GM21423 (cell line): ENCODE data around the gene CPZ.

Experiments used
- ATAC-seq: cut with Tn5 transposase; IDR thresholded peaks from one replicate; pipeline ENCODE4 v1.9.1; 2021; ENCODE audit warnings: mild to moderate bottlenecking, moderate library complexity; ENCODE audit not compliant: unreplicated experiment

CPZ gene

DNA sequence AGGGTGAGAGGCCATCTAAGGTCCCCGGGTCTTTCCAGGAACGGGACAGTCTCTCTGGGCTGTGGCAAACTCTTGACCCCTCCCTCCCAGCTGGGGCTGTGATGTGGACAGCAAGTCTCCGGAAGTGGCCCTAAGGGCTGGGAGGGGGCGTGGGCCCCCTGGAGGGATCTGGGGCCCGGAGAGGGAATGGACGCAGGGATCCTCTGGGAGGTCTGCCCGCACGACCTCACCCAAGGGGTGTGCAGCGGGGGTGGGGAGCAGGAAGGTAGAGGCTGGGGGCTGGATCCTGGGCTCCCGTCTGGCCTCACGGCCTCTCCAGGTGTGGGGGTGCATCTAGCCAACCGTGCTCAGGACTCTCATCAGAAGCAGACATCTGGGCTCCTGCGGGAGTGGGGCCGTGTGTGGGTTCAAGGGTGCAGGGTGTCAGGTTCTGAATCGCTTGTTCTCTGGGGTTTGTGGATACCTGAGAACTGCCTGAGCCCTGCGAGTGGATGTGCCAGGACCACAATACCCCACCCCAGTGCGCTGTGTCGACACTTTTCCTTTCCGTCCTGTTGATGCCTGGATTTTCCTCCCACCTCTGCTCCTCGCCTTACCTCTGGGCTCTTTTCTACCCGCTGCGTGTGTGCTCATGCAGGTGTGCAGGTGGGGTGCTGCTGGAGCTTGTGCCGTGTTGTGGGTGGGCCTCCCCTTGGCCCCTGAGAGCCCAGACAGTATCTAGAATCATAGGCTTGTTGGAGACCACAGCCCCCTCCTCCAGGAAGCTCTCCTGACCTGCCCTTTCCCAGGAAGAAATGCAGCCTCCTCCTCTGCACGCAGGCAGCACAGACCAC lies 915 bp downstream of the CPZ start:
- no peak for ATAC-seq

DNA sequence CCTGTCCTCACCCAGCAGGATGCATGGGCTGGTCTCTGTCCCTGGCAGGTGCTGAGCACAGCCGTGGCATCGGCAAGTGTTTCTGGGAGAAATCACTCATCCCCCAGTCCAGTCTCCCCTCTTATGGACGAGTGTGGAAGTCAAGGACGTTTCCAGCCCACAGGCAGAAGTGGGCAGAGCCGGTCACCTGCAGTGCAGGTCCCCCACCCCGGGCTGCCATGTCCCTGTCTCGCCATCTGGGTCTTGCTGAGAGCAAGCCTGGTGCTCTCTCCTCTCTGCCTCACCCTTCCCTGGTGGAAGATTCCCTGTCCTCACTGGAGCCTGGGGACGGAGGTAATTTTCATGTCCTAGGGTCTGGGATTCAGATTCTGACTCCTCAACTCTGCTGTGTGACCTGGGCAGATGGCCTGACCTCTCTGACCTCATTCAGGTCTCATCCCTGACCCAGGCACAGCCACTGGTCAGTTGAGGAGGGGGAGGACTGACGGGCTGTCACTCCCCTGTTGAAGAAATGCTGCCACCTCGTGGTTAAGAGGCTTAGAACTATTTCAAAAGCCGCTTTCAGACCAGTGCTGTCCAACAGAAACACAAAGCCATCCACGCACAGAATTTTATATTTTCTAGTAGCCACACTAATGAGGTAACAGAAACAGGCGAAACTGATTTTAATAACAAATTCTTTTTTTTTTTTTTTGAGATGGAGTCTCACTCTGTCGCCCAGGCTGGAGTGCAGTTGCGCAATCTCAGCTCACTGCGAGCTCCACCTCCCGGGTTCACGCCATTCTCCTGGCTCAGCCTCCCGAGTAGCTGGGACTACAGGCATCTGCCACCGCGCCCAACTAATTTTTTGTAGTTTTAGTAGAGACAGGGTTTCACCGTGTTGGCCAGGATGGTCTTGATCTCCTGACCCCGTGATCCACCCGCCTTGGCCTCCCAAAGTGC lies 1.8 kb downstream of the CPZ start:
- no peak for ATAC-seq

DNA sequence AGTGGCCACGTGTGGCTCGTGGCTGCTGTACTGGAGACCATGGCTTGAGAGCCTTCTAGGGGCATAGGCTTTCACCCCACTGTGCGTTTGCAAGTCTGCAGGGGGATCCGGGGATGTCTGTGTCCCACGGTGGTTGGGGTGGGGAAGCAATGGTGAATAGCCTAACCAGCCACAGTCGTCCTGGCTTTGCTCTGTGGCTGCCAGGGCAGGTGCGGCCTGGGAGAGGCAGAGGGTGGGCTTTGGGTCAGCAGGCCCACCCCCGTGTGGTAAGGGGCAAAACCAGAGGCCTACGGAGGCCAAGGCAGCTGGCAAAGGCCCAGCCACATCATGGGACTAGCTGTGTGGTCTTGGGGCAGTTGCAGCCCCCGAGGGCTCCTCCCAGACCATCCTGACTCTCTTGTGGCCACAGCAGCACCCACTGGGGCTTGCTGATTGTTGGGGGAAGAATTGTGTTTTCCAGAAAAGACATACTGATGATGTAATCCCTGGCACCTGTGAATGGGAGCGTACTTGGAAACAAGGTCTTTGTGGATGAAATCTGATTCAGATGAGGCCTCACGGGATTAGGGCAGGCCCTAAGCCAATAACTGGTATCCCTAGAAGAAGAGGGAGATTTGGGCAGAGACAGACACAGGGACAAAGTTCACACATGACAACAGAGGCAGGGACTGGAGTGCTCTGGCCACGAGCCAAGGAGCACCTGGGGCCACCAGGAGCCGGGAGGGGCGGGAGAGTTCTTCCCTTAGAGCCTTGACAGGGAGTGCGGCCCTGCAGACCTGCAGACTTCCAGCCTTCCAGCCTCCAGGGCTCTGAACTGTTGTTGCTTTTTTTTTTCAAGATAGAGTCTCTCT lies 2.9 kb downstream of the CPZ start:
- ATAC-seq: no peak

GRCh38 chr4:8596891-8597290 lies 4.3 kb downstream of the CPZ start:
- no peak for ATAC-seq

- ATAC-seq: no peak
Measured at GRCh38 chr4:8597319-8597718, 4.8 kb downstream of the CPZ start.

- no peak for ATAC-seq
Measured at GRCh38 chr4:8597791-8598190, 5.2 kb downstream of the CPZ start.

- ATAC-seq: no peak
Measured at GRCh38 chr4:8598391-8599090, 6.0 kb downstream of the CPZ start.

DNA sequence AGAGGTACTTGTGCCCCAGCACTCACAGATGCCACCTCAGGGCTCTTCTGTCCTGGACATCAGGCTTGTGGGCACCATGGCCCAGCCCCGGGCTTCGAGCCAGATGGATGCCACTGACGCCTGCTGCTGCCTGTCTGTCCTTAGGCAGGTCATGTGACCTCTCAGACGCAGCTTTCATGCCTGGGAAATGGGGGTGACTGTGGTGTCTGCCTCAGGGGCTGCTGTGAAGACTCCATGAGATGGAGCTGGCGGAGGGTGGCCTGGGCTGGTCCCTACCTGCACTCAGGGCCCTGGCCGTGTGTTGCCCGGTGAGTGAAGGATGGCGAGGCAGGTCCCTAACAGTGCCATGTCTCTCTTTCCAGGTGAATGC lies 6.5 kb downstream of the CPZ start:
- ATAC-seq: no peak

GRCh38 chr4:8599657-8600056 lies 7.1 kb downstream of the CPZ start:
- no peak for ATAC-seq

DNA sequence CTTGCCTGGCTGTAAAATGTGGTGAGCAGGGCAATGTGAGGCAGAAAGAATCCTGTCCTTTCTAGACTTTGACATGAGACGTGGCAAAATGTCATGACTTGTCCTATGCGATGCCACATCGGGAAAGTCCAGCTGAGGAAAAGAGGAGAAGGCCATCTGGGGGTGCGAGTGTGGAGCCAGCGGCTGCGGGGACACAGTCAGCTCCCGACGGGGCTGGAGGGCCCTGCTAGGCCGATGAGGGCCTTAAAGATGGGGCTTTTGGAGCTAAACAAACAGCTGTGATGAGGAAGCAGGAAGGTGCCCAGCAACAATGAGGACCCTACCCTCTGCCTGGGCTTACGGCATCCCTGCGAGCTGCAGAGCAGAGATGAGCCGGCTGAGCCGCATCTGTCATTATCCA lies 7.7 kb downstream of the CPZ start:
- no peak for ATAC-seq

DNA sequence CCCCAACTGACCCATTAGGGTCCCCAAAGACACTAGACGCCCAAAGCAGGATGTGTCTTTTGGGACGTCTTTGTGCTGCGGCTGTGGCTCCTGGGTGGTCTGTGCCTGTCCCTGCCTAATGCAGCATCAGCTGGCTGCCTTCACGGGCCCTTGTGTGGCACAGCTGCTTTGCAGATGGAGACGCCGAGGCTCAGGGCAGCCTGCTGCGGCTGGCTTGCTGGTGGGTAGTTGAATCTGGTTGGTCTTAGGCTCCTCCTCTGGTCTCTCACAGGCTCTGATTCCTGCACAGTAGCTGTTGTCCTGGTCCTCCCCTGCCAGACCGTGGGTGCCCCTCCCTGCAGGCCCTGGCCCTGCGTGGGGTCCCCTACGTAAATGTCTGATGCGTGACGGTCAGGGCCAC lies 8.1 kb downstream of the CPZ start:
- ATAC-seq: no peak

DNA sequence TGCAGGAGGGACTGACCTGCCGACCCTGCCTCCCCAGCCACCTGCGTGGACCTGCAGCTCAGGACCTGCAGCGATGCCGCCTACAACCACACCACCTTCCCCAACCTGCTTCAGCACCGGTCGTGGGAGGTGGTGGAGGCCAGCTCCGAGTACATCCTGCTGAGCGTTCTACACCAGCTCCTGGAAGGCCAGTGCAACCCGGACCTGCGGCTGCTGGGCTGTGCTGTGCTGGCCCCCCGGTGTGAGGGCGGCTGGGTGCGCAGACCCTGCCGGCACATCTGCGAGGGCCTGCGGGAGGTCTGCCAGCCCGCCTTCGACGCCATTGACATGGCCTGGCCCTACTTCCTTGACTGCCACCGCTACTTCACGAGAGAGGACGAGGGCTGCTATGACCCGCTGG lies 8.5 kb downstream of the CPZ start:
- no peak for ATAC-seq

- ATAC-seq: no peak
Measured at GRCh38 chr4:8601556-8601955, 9.0 kb downstream of the CPZ start.

DNA sequence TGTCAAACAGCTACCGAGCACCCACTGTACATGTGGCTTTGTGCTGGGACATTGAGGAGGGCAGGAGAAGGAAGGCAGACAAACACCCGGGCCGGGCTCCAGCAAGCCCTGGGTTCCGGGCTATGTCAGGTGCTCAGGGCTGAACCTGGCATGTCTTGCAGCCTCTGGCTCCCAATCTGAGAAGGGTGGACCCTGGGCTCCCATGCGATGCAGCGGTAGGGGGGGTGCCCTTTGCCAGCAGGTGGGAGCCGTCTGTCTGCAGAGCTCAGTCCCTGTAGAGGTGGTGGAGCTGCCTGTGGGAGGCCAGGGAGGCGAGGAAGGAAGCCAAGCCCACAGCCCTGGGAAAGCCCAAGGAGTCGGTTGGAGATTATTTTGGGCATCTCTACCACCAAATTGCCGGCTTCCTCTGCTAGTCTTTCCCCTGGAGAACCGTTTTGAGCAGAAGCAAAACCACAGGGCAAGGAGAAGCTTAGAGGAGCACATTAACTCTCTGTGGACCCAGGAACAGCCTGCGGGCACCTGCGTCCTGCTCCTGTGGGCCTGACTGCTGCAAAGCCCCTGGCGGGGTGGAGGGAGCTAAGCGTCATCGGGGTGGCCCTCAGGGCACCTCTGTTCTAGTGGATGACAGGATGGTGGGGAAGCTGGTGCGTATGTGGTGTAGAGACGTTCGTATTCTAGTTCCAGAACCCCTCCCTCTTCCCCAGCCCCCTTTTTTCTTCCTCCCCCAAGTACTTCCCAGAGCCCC lies 10.3 kb downstream of the CPZ start:
- ATAC-seq: no peak

DNA sequence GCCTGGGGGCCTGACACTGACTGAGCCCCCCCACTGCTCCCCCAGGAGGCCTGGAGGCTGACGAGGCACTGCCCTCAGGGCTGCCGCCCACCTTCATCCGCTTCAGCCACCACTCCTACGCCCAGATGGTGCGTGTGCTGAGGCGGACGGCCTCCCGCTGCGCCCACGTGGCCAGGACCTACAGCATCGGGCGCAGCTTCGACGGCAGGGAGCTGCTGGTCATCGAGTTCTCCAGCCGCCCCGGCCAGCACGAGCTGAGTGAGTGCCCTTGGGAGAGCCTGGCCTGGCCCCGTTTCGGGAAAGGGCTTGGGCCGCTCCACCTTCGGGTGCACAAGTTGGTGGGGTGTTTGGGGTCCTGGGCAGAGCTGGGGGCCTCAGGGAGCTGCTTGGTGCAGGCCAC lies 11.4 kb downstream of the CPZ start:
- no peak for ATAC-seq

DNA sequence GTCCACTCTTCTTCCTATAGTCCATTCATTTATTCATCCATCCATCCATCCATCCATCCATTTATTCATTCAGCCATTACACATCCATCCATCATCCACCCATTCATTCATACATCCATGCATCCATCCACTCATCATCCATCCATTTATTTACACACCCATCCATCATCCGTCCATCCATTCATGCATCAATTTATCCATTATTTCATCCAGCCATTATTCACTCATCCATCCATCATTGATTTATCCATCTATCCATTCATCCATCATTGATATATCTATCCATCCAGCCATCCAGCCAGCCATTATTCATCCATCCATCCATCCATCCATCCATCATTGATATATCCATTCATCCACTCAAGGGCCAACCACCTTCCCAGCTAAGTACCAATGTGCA lies 12.7 kb downstream of the CPZ start:
- ATAC-seq: no peak

GRCh38 chr4:8606476-8606875 lies 13.9 kb downstream of the CPZ start:
- ATAC-seq: no peak

DNA sequence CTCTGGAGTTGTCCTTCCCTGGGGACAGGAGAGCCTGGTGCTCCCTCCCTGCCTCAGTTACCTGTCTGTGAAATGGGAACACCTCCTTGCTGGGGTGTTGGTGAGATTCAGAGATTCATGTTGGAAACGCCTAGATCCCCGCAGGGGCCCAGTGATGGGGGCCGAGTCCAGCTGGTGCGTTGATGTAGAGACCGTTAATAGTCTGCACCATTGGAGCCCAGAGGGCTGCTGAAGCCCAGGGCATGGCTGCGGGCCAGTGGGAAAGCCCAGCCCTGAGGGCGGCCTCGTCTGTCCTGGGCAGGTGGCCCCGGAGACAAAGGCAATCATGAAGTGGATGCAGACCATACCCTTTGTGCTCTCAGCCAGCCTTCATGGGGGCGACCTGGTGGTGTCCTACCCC lies 14.4 kb downstream of the CPZ start:
- ATAC-seq: no peak

GRCh38 chr4:8607603-8608481 lies 15.3 kb downstream of the CPZ start:
- ATAC-seq: no peak
